Measurements from ENCODE around the gene RPS6KA5. TPM values are rescaled to one million over a fixed set of nuclear protein-coding genes. Genes with fewer than 3 reads are reported as not detected.
"Not testable (repeated sequence)": the region's sequence is repeated elsewhere in the genome, so short reads cannot be mapped to it uniquely, and the experiment has no call there.

RPS6KA5 gene
- total RNA-seq, 1 experiment from 2014 or later: 24.2 TPM

- no peaks in the 10 kb centered on the region for H4K20me1 ChIP-seq (ENCODE audit: insufficient read depth)
- peaks cover 0 to 9% of the 10 kb centered on the region in 2 experiments; a peak in 1 of 4 replicates for H3K36me3 ChIP-seq (ENCODE audit: control insufficient read depth in 1 of 2, insufficient read depth in 2 of 2, low read length in 2 of 2)
- H3K4me3 ChIP-seq (replicated peaks in 1 of 2; ENCODE audit: low read depth in 1 of 2, low read length in 2 of 2): no peak overlapping the region
- no peak for ATAC-seq
- RAD21 ChIA-PET (ENCODE audit: low non-redundant PET in 1 of 2, low total read pairs in 2 of 2, uncharacterized antibody in 2 of 2, unreplicated experiment in 2 of 2): no interaction called here
- H2AFZ ChIP-seq (ENCODE audit: low read depth, low read length, poor library complexity, severe bottlenecking): no peak overlapping the region
- TF ChIP-seq CBX3 (IDR thresholded peaks at IDR 0.05; ENCODE audit: low read depth): 0 out of 2 replicates have a peak, but pooled peaks have one; percentile 28
- TF ChIP-seq REST (IDR thresholded peaks at IDR 0.05; ENCODE audit: low read depth): no peak
- TF ChIP-seq ZNF274 (IDR thresholded peaks at IDR 0.05; ENCODE audit: low read depth, low read length): no peak
- intact Hi-C loops (cut with micrococcal nuclease): no loop called here
- H3K9me3 ChIP-seq (ENCODE audit: control insufficient read depth in 1 of 2, insufficient read depth in 1 of 2, low read depth in 1 of 2, low read length in 2 of 2): peaks cover 13 to 18% of the 10 kb centered on the region in 2 experiments
- H3K4me2 ChIP-seq (ENCODE audit: low read length): no peak overlapping the region
- H3K79me2 ChIP-seq (ENCODE audit: insufficient read depth, low read length): no peaks in the 10 kb centered on the region
- CTCF ChIA-PET: no interaction called here
- POLR2A ChIA-PET: no interaction called here
- no peak overlapping the region for H3K9ac ChIP-seq (ENCODE audit: low read length)
- no peak overlapping the region for H3K27ac ChIP-seq (ENCODE audit: low read depth, low read length)
- H3K9me2 ChIP-seq (ENCODE audit: insufficient read depth): no peaks in the 10 kb centered on the region
- H3K27me3 ChIP-seq (ENCODE audit: insufficient read depth, low read length): no peaks in the 10 kb centered on the region
- no peak for DNase-seq (ENCODE audit: low read depth, low spot score)
- no peaks in the 10 kb centered on the region for H3K4me1 ChIP-seq (ENCODE audit: control insufficient read depth in 1 of 2, insufficient read depth in 2 of 2, low read length in 2 of 2)
- no TSS peak for BruUV-seq (replicated peaks)
Measured at GRCh38 chr14:90956273-90956672, 104.2 kb downstream of the RPS6KA5 start.

GRCh38 chr14:90953643-90954042 is 106.8 kb downstream of the RPS6KA5 start:
- H3K79me2 ChIP-seq (ENCODE audit: insufficient read depth, low read length); RAD21 ChIA-PET (ENCODE audit: low non-redundant PET in 1 of 2, low total read pairs in 2 of 2, uncharacterized antibody in 2 of 2, unreplicated experiment in 2 of 2); POLR2A ChIA-PET; CTCF ChIA-PET; H3K36me3 ChIP-seq (ENCODE audit: control insufficient read depth in 1 of 2, insufficient read depth in 2 of 2, low read length in 2 of 2); H2AFZ ChIP-seq (ENCODE audit: low read depth, low read length, poor library complexity, severe bottlenecking); DNase-seq (ENCODE audit: low read depth, low spot score); BruUV-seq (replicated peaks); H3K9ac ChIP-seq (ENCODE audit: low read length); H3K4me3 ChIP-seq (replicated peaks in 1 of 2; ENCODE audit: low read depth in 1 of 2, low read length in 2 of 2); H3K4me2 ChIP-seq (ENCODE audit: low read length); H3K9me2 ChIP-seq (ENCODE audit: insufficient read depth); H3K27ac ChIP-seq (ENCODE audit: low read depth, low read length); H3K27me3 ChIP-seq (ENCODE audit: insufficient read depth, low read length); H3K4me1 ChIP-seq (ENCODE audit: control insufficient read depth in 1 of 2, insufficient read depth in 2 of 2, low read length in 2 of 2); H4K20me1 ChIP-seq (ENCODE audit: insufficient read depth); intact Hi-C loops (cut with micrococcal nuclease); ATAC-seq: not testable (repeated sequence)
- H3K9me3 ChIP-seq (ENCODE audit: control insufficient read depth in 1 of 2, insufficient read depth in 1 of 2, low read depth in 1 of 2, low read length in 2 of 2): peaks cover 13 to 18% of the 10 kb centered on the region in 2 experiments

Measured in HCT116 (cell line).